WI38 (cell line): ENCODE data around the gene GSG1L.

Experiments
- H3K4me3 ChIP-seq: 2 replicates; pipeline ENCODE4 v1.5.1; 2011; ENCODE audit warnings: low read depth, mild to moderate bottlenecking, control low read depth, low read length
- TF ChIP-seq, protein P1 (sequence below): IDR thresholded peaks from 2 replicates; pipeline ENCODE4 v1.5.1; 2012; ENCODE audit warnings: low read depth, mild to moderate bottlenecking, control low read depth, low read length

The GSG1L gene

GRCh38 chr16:27813591-27813990 lies 249.9 kb downstream of the GSG1L start:
- TF ChIP-seq, protein P1, sequence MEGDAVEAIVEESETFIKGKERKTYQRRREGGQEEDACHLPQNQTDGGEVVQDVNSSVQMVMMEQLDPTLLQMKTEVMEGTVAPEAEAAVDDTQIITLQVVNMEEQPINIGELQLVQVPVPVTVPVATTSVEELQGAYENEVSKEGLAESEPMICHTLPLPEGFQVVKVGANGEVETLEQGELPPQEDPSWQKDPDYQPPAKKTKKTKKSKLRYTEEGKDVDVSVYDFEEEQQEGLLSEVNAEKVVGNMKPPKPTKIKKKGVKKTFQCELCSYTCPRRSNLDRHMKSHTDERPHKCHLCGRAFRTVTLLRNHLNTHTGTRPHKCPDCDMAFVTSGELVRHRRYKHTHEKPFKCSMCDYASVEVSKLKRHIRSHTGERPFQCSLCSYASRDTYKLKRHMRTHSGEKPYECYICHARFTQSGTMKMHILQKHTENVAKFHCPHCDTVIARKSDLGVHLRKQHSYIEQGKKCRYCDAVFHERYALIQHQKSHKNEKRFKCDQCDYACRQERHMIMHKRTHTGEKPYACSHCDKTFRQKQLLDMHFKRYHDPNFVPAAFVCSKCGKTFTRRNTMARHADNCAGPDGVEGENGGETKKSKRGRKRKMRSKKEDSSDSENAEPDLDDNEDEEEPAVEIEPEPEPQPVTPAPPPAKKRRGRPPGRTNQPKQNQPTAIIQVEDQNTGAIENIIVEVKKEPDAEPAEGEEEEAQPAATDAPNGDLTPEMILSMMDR, result no peak
- H3K4me3 ChIP-seq, result no peak overlapping the region

GRCh38 chr16:27811881-27812280 lies 251.6 kb downstream of the GSG1L start:
- H3K4me3 ChIP-seq, result no peak overlapping the region
- TF ChIP-seq, protein P1, result no peak

DNA sequence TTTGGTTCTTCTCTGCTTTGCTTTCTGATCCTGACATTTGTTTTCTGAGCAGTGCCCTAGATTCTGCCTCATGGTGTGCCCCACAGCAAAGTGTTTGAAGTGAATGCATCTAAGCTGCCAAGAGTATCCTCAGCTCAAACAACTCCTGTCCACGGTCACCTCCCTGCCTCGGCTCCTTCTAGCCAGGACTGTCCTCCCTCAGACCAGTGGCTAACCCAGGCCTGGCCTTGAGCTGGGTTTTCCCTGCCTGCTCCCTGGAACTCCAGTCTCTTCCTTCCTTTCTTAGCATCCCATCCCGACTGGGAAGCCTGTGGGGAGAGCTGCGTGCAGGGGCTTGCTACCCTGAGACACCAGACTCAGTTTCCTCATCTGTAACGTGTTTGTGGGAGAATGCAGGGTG lies 256.5 kb downstream of the GSG1L start:
- no peak overlapping the region for H3K4me3 ChIP-seq
- TF ChIP-seq, protein P1, result no peak

DNA sequence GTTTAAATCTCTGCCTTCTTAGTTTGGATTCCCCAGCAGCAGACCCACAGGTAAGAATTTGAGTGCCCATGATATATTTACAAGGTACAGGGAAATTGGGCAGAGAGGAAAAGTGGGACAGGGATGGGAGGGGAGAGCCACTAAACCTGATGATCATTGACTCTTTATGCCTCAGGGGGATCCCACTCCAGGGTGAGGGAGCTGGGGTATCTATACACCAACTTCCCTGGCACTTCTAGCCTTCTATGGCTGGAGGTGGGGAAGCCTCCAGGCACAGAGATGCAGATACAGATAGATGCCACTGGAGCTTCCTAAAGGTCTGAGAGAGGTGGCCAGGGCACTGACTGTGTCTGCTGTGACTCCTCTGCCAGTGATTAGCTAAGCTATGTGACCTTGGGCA lies 257.1 kb downstream of the GSG1L start:
- TF ChIP-seq, protein P1, result no peak
- H3K4me3 ChIP-seq, result no peak overlapping the region

DNA sequence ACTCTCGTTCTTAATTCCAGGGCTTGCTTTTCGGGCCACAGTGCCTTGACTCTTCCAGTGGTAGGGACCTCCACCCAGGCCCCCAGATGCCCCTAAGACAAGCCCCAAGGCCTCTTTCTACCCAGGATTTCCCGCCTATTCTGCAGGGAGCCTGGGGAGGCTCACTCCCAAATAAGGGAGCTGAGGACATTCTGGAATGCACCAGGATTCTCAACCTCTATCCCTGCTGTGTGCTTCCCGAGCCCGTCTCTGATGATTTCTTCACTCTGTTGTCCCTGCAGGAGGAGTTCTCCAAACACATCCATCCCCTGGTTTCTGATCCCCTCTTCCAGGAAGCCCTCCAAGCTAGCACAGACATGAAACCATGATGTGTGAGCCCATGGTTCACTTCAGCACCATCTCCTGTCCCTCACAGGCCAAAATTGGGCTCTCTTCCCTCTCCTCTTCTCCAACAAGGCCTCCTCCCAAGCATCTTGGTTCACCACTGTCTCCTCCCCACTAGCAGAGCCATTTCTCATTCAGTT lies 257.6 kb downstream of the GSG1L start:
- TF ChIP-seq, protein P1, result no peak

DNA sequence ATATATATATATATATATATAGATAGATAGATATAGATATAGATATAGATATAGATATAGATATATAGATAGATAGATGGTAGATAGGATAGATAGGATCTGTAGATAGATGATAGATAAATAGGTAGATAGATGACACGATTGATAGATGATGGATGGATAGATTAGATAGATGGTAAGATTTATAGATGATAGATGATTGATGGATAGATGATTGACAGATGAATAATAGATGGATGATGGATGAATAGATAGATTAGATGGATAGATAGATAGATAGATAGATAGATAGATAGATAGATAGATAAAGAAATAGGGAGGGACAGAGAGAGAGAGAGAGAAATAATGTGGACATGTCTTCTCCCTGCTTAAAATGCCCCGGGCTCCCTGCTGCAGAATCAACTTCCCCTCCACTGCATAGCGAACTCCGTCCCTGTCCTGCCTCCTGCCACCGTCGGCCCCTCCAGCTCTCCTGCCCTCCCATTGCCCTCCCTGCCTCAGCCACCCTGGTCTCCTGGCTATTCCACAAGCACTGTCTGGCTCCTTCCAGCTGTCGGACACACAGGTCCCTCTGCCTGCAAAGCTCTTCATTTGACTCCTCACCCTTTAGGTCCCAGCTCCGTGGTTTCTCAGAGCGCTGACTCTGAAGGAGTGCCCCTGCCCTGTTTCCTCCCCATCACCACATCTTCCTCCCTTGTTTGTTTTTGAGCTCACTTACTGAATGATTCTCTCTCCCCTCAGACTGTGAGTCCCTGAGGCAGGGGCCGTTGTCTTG lies 259.6 kb downstream of the GSG1L start:
- TF ChIP-seq, protein P1, result no peak
- no peak overlapping the region for H3K4me3 ChIP-seq

More for the DNA sequence above, 257.6 kb downstream of the GSG1L start:
- no peak overlapping the region for H3K4me3 ChIP-seq

DNA sequence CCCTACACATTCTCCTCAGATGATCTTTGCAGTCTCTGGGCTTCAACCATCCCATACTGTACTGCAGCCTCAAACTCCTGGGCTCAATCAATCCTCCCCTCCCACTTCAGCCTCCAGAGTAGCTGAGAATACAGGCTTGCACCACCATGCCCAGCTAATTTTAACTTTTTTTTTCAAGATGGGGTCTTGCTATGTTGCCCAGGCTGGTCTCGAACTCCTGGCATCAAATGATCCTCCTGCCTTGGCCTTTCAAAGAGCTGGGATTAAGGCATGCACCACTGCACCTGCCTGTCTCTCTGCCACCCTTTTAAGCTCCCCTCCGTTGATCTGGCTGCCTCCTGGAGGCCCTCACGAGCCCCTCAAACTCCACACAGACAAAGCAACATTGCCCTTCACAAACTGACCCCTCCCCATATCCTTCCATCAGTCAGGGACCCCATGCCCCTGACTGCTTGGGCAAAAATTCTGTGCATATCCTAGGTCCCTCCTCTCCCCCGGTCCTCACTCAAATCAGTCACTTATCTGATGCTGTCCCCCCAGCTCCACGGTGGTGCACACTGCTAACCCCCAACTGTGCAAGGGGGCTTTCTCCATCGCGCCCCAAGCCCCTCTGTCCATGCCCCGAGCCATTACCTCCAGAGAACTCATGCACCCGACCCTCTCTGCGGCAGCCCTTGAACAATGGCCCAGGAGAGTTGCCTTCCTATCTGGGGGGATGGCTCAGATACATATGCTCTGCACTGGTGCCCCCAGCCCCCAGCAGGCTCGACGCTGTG lies 260.7 kb downstream of the GSG1L start:
- no peak overlapping the region for H3K4me3 ChIP-seq
- TF ChIP-seq, protein P1, result no peak
